GM12892 (cell line): ENCODE results near the gene CTBP2.

Experiments
- POLR2A ChIP-seq: IDR thresholded peaks from 2 replicates; pipeline ENCODE4 v1.6.1; 2011; ENCODE audit warnings: low read depth, low read length, control low read depth
- POLR2AphosphoS5 ChIP-seq: IDR thresholded peaks from 2 replicates; pipeline ENCODE4 v1.6.1; 2011; ENCODE audit warnings: low read depth, low read length, control low read depth
- TAF1 ChIP-seq: IDR thresholded peaks from 2 replicates; pipeline ENCODE4 v1.6.1; 2011; ENCODE audit warnings: low read depth, mild to moderate bottlenecking, control low read depth, low read length, borderline replicate concordance

- TF ChIP-seq POLR2A, result no peak
- TF ChIP-seq POLR2AphosphoS5, result no peak
- TF ChIP-seq TAF1, result no peak
Observed at GRCh38 chr10:125097409-125098070, 62.8 kb downstream of the CTBP2 start.
